HEK293 (cell line): ENCODE data around the gene AFAP1L2.

Source experiments
- CTCF ChIA-PET: fragments of 350-600 bp; formaldehyde crosslinking; extraction: SDS; loops from one replicate; lab custom pipeline; 2021; ENCODE audit warnings: antibody characterized with exemption; lab: Yijun Ruan, JAX
- POLR2A ChIA-PET: fragments of 300-600 bp; formaldehyde crosslinking; extraction: SDS; loops from one replicate; lab custom pipeline; 2020; ENCODE audit warnings: antibody characterized with exemption, inconsistent platforms; lab: Yijun Ruan, JAX
- H3K27ac ChIP-seq: fragments of 200-500 bp; sonication (Bioruptor generic); 2 replicates; pipeline ENCODE4 v1.5.1; 2014; ENCODE audit warnings: low read depth, low read length, control low read depth, inconsistent platforms; ENCODE audit errors: extremely low read depth
- H3K36me3 ChIP-seq, 2 experiments: fragments of 200-500 bp in 1 of 2; sonication (Bioruptor generic) in 1 of 2; 1 replicate in 1 of 2; 2 replicates in 1 of 2; pipeline ENCODE4 v1.5.1; 2014 to 2017; ENCODE audit warnings: inconsistent platforms in 2 of 2, low read length in 2 of 2; ENCODE audit not compliant: control insufficient read depth in 2 of 2, insufficient read depth in 1 of 2
- H3K4me1 ChIP-seq: fragments of 200-500 bp; sonication (Bioruptor generic); 2 replicates; pipeline ENCODE4 v1.5.1; 2014; ENCODE audit warnings: mild to moderate bottlenecking, low read length, inconsistent platforms; ENCODE audit not compliant: control insufficient read depth, insufficient read depth
- H3K4me3 ChIP-seq: 2 replicates; pipeline ENCODE4 v1.5.1; 2011; ENCODE audit warnings: low read depth, mild to moderate bottlenecking, control low read depth, low read length, moderate library complexity
- H3K9me3 ChIP-seq: fragments of 200-500 bp; sonication (Bioruptor generic); 2 replicates; pipeline ENCODE4 v1.5.1; 2014; ENCODE audit warnings: low read depth, low read length, inconsistent platforms; ENCODE audit not compliant: control insufficient read depth, insufficient read depth
- FEZF1 ChIP-seq: fragments of 450-650 bp; formaldehyde crosslinking; IDR thresholded peaks from 2 replicates; pipeline ENCODE4 v1.5.1; 2016; ENCODE audit warnings: missing biosample characterization, missing genetic modification characterization
- HOXA7 ChIP-seq: sonication (generic); formaldehyde crosslinking; IDR thresholded peaks from 2 replicates; pipeline ENCODE4 v1.8.1; 2022; ENCODE audit warnings: missing genetic modification reagents, borderline replicate concordance
- KLF8 ChIP-seq: fragments of 450-650 bp; formaldehyde crosslinking; IDR thresholded peaks from 2 replicates; pipeline ENCODE4 v1.5.1; 2016; ENCODE audit warnings: missing biosample characterization, missing genetic modification characterization
- TRIM28 ChIP-seq: IDR thresholded peaks from 2 replicates; pipeline ENCODE4 v1.6.1; 2011; ENCODE audit warnings: low read length, control low read depth, borderline replicate concordance
- ZFHX2 ChIP-seq: fragments of 450-650 bp; formaldehyde crosslinking; conservative IDR thresholded peaks from 2 replicates; pipeline ENCODE4 v1.5.1; 2016; ENCODE audit warnings: missing biosample characterization, missing genetic modification characterization
- ZNF140 ChIP-seq: fragments of 450-650 bp; formaldehyde crosslinking; IDR thresholded peaks from 2 replicates; pipeline ENCODE4 v1.5.1; 2016; ENCODE audit warnings: missing biosample characterization, missing genetic modification characterization
- ZNF155 ChIP-seq: fragments of 450-650 bp; formaldehyde crosslinking; IDR thresholded peaks from 2 replicates; pipeline ENCODE4 v1.5.1; 2016; ENCODE audit warnings: missing biosample characterization, missing genetic modification characterization
- ZNF157 ChIP-seq: fragments of 450-650 bp; formaldehyde crosslinking; IDR thresholded peaks from 2 replicates; pipeline ENCODE4 v1.5.1; 2016; ENCODE audit warnings: missing biosample characterization, missing genetic modification characterization
- ZNF175 ChIP-seq: fragments of 450-650 bp; formaldehyde crosslinking; IDR thresholded peaks from 2 replicates; pipeline ENCODE4 v1.5.1; 2016; ENCODE audit warnings: missing biosample characterization, missing genetic modification characterization
- ZNF2 ChIP-seq: fragments of 450-650 bp; formaldehyde crosslinking; IDR thresholded peaks from 2 replicates; pipeline ENCODE4 v1.5.1; 2016; ENCODE audit warnings: missing biosample characterization, missing genetic modification characterization
- ZNF266 ChIP-seq: fragments of 450-650 bp; formaldehyde crosslinking; IDR thresholded peaks from 2 replicates; pipeline ENCODE4 v1.5.1; 2016; ENCODE audit warnings: missing biosample characterization, missing genetic modification characterization, low read depth
- ZNF302 ChIP-seq: fragments of 450-650 bp; formaldehyde crosslinking; IDR thresholded peaks from 2 replicates; pipeline ENCODE4 v1.5.1; 2016; ENCODE audit warnings: missing biosample characterization, missing genetic modification characterization, low read depth
- ZNF324 ChIP-seq: fragments of 450-650 bp; formaldehyde crosslinking; IDR thresholded peaks from 2 replicates; pipeline ENCODE4 v1.5.1; 2016; ENCODE audit warnings: missing biosample characterization, missing genetic modification characterization
- ZNF350 ChIP-seq: fragments of 450-650 bp; formaldehyde crosslinking; IDR thresholded peaks from 2 replicates; pipeline ENCODE4 v1.5.0; 2017; ENCODE audit warnings: missing biosample characterization, mild to moderate bottlenecking, missing genetic modification characterization
- ZNF423 ChIP-seq: fragments of 450-650 bp; formaldehyde crosslinking; IDR thresholded peaks from 2 replicates; pipeline ENCODE4 v1.5.1; 2016; ENCODE audit warnings: missing biosample characterization, missing genetic modification characterization
- ZNF544 ChIP-seq: fragments of 450-650 bp; formaldehyde crosslinking; IDR thresholded peaks from 2 replicates; pipeline ENCODE4 v1.5.0; 2017; ENCODE audit warnings: missing biosample characterization, missing genetic modification characterization
- ZNF621 ChIP-seq: fragments of 450-650 bp; formaldehyde crosslinking; IDR thresholded peaks from 2 replicates; pipeline ENCODE4 v1.5.1; 2017; ENCODE audit warnings: missing biosample characterization, missing genetic modification characterization
- ZNF658 ChIP-seq: fragments of 450-650 bp; formaldehyde crosslinking; IDR thresholded peaks from 2 replicates; pipeline ENCODE4; 2016; ENCODE audit warnings: missing biosample characterization, missing genetic modification characterization
- ZNF660 ChIP-seq: fragments of 450-650 bp; IDR thresholded peaks from 2 replicates; pipeline ENCODE4 v1.5.1; 2018; ENCODE audit warnings: missing biosample characterization, mild to moderate bottlenecking, missing genetic modification characterization
- ZNF670 ChIP-seq: fragments of 450-650 bp; formaldehyde crosslinking; IDR thresholded peaks from 2 replicates; pipeline ENCODE4 v1.5.1; 2016; ENCODE audit warnings: missing biosample characterization, missing genetic modification characterization, low read depth
- ZSCAN18 ChIP-seq: fragments of 450-650 bp; formaldehyde crosslinking; IDR thresholded peaks from 2 replicates; pipeline ENCODE4 v1.5.1; 2016; ENCODE audit warnings: missing biosample characterization, missing genetic modification characterization
- TF ChIP-seq, protein P1 (sequence below): sonication (generic); formaldehyde crosslinking; IDR thresholded peaks from 2 replicates; pipeline ENCODE4 v1.8.1; 2022; ENCODE audit warnings: mild to moderate bottlenecking, moderate library complexity, missing genetic modification reagents
- TF ChIP-seq, protein P2 (sequence below): fragments of 450-650 bp; formaldehyde crosslinking; conservative IDR thresholded peaks from 2 replicates; pipeline ENCODE4 v1.5.1; 2016; ENCODE audit warnings: low read depth, missing biosample characterization, missing genetic modification characterization

The AFAP1L2 gene

GRCh38 chr10:114301951-114302710 lies 102.2 kb downstream of the AFAP1L2 start:
- Histone ChIP-seq H3K4me3 (no peak overlapping the region), H3K4me1 (no peaks in the 10 kb centered on the region), H3K27ac (no peak overlapping the region), H3K36me3 (no peaks in the 10 kb centered on the region), H3K9me3 (no peaks in the 10 kb centered on the region)
- ChIA-PET CTCF (interaction anchor here (0.5 to 3.1 kb wide), 9 partner anchors 11 to 239 kb away, joined by 3 to 30 read pairs (median 8); no protein-coding TSS in a partner anchor), POLR2A (no interaction called here)
- TF ChIP-seq ZNF658 (no peak), ZNF423 (tag by site-specific recombination) (no peak), TRIM28 (no peak), ZNF266 (tag by site-specific recombination) (no peak), ZNF660 (tag by site-specific recombination) (no peak), ZNF324 (tag by site-specific recombination) (no peak), ZNF621 (tag by site-specific recombination) (no peak), ZNF670 (tag by site-specific recombination) (no peak), ZNF155 (no peak), ZSCAN18 (tag by site-specific recombination) (no peak), ZNF2 (tag by site-specific recombination) (no peak), ZFHX2 (tag by site-specific recombination) (no peak), ZNF544 (no peak), ZNF350 (tag by site-specific recombination) (no peak)
- TF ChIP-seq, protein P1, sequence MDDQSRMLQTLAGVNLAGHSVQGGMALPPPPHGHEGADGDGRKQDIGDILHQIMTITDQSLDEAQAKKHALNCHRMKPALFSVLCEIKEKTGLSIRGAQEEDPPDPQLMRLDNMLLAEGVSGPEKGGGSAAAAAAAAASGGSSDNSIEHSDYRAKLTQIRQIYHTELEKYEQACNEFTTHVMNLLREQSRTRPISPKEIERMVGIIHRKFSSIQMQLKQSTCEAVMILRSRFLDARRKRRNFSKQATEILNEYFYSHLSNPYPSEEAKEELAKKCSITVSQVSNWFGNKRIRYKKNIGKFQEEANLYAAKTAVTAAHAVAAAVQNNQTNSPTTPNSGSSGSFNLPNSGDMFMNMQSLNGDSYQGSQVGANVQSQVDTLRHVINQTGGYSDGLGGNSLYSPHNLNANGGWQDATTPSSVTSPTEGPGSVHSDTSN (CRISPR knock-in tag) = no peak
- TF ChIP-seq, protein P2, sequence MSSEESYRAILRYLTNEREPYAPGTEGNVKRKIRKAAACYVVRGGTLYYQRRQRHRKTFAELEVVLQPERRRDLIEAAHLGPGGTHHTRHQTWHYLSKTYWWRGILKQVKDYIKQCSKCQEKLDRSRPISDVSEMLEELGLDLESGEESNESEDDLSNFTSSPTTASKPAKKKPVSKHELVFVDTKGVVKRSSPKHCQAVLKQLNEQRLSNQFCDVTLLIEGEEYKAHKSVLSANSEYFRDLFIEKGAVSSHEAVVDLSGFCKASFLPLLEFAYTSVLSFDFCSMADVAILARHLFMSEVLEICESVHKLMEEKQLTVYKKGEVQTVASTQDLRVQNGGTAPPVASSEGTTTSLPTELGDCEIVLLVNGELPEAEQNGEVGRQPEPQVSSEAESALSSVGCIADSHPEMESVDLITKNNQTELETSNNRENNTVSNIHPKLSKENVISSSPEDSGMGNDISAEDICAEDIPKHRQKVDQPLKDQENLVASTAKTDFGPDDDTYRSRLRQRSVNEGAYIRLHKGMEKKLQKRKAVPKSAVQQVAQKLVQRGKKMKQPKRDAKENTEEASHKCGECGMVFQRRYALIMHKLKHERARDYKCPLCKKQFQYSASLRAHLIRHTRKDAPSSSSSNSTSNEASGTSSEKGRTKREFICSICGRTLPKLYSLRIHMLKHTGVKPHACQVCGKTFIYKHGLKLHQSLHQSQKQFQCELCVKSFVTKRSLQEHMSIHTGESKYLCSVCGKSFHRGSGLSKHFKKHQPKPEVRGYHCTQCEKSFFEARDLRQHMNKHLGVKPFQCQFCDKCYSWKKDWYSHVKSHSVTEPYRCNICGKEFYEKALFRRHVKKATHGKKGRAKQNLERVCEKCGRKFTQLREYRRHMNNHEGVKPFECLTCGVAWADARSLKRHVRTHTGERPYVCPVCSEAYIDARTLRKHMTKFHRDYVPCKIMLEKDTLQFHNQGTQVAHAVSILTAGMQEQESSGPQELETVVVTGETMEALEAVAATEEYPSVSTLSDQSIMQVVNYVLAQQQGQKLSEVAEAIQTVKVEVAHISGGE (tag by site-specific recombination) = no peak

DNA sequence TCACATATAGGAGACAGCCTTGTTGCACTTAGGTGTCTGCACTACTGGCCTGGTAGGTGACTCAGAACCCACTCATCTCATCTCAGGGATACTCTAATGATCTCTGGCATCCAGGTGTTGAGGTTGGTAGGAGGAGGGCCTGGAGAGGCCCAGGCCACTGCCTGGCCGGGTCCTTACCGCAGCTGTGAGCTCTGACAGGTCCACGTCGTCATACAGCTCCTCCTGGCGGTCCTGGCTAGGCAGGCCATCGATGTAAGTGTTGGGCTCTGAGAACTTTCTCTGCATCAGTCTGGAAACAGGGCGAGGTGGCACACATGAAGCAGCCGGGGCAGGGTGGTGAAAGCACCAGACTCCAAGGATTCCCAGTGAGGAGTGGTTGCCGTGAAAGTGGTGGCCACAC lies 103.1 kb downstream of the AFAP1L2 start:
- Histone ChIP-seq H3K27ac (no peak overlapping the region), H3K9me3 (no peaks in the 10 kb centered on the region), H3K36me3 (peaks cover 0 to 7% of the 10 kb centered on the region in 2 experiments; a peak in 1 of 3 replicates), H3K4me3 (no peak overlapping the region), H3K4me1 (no peaks in the 10 kb centered on the region)
- TF ChIP-seq HOXA7 (CRISPR knock-in tag) (no peak), ZNF302 (tag by site-specific recombination) (no peak), KLF8 (tag by site-specific recombination) (no peak), ZNF2 (tag by site-specific recombination) (no peak), ZNF140 (tag by site-specific recombination) (no peak), ZNF175 (tag by site-specific recombination) (no peak), ZNF157 (tag by site-specific recombination) (no peak), FEZF1 (tag by site-specific recombination) (no peak), ZNF155 (no peak)
- ChIA-PET CTCF (interaction anchor here (0.5 to 0.8 kb wide), 2 partner anchors 169 to 537 kb away, joined by 3 read pairs; no protein-coding TSS in a partner anchor), POLR2A (no interaction called here)
